WTC11 (cell line): ENCODE results near the gene PALM3. TPM values are rescaled to one million over a fixed set of nuclear protein-coding genes. Genes with fewer than 3 reads are reported as not detected.
A peak's percentile ranks its signal among the peaks of the same experiment; 100 is the strongest.

Experiments
- ATAC-seq: fragments of 200-7000 bp; cut with Tn5 transposase; 2 replicates; pipeline ENCODE4 v1.10.0; 2021; ENCODE audit warnings: mild to moderate bottlenecking, moderate library complexity
- CTCF ChIA-PET: fragments of 300-600 bp; sonication (Branson Sonifier 250); formaldehyde crosslinking; loops from one replicate; lab custom pipeline; 2021; ENCODE audit warnings: antibody characterized with exemption; lab: Charles Lee
- POLR2A ChIA-PET: fragments of 350-600 bp; sonication (Branson Sonifier 250); formaldehyde crosslinking; loops from one replicate; lab custom pipeline; 2021; ENCODE audit warnings: antibody characterized with exemption; lab: Charles Lee
- DNase-seq: peaks from one replicate; pipeline ENCODE4 v3.0.0; 2021; ENCODE audit warnings: low spot score
- H3K27ac Mint-ChIP-seq: 2 replicates; pipeline ENCODE4 v1.8.0; 2021; ENCODE audit warnings: mixed read lengths
- H3K27me3 Mint-ChIP-seq: 2 replicates; pipeline ENCODE4 v1.8.0; 2021; ENCODE audit warnings: low read depth, mild to moderate bottlenecking, moderate library complexity, mixed read lengths
- H3K36me3 Mint-ChIP-seq: 2 replicates; pipeline ENCODE4 v1.8.0; 2021; ENCODE audit warnings: mixed read lengths
- H3K4me1 Mint-ChIP-seq: 2 replicates; pipeline ENCODE4 v1.8.0; 2022; ENCODE audit warnings: mixed read lengths
- H3K4me3 Mint-ChIP-seq: 2 replicates; pipeline ENCODE4 v1.8.0; 2021; ENCODE audit warnings: mild to moderate bottlenecking, moderate library complexity, mixed read lengths
- H3K9me3 Mint-ChIP-seq: 2 replicates; pipeline ENCODE4 v1.8.0; 2021; ENCODE audit warnings: mixed read lengths
- ATF1 ChIP-seq: sonication (generic); formaldehyde crosslinking; IDR thresholded peaks from 2 replicates; pipeline ENCODE4 v1.8.1; 2023; ENCODE audit warnings: mild to moderate bottlenecking, moderate library complexity, missing genetic modification reagents
- ELF4 ChIP-seq: sonication (generic); formaldehyde crosslinking; IDR thresholded peaks from 2 replicates; pipeline ENCODE4 v1.8.1; 2022; ENCODE audit warnings: low read depth, mild to moderate bottlenecking, moderate library complexity, missing genetic modification reagents
- JAZF1 ChIP-seq: fragments of 250-450 bp; sonication (Bioruptor Pico); IDR thresholded peaks from 2 replicates; pipeline ENCODE4 v1.9.0; 2021; ENCODE audit warnings: moderate library complexity, mild to moderate bottlenecking, inconsistent platforms
- KAT7 ChIP-seq: sonication (generic); formaldehyde crosslinking; IDR thresholded peaks from 2 replicates; pipeline ENCODE4 v1.8.1; 2023; ENCODE audit warnings: missing genetic modification reagents, mild to moderate bottlenecking, borderline replicate concordance
- MXD4 ChIP-seq: fragments of 250-450 bp; sonication (Bioruptor Pico); IDR thresholded peaks from 2 replicates; pipeline ENCODE4 v1.8.0; 2021; ENCODE audit warnings: mild to moderate bottlenecking, moderate library complexity, borderline replicate concordance
- TCF7 ChIP-seq: sonication (generic); formaldehyde crosslinking; IDR thresholded peaks from 2 replicates; pipeline ENCODE4 v1.8.0; 2022; ENCODE audit warnings: mild to moderate bottlenecking, low read depth, missing genetic modification reagents, moderate library complexity
- TP53 ChIP-seq: sonication (generic); formaldehyde crosslinking; IDR thresholded peaks from 2 replicates; pipeline ENCODE4 v1.8.1; 2023; ENCODE audit warnings: mild to moderate bottlenecking, missing genetic modification reagents
- ZBTB21 ChIP-seq: sonication (generic); formaldehyde crosslinking; IDR thresholded peaks from 2 replicates; pipeline ENCODE4 v1.8.1; 2023; ENCODE audit warnings: mild to moderate bottlenecking, missing genetic modification reagents, borderline replicate concordance
- ZNF121 ChIP-seq: sonication (generic); formaldehyde crosslinking; IDR thresholded peaks from 2 replicates; pipeline ENCODE4 v1.8.0; 2023; ENCODE audit warnings: missing genetic modification reagents
- ZNF138 ChIP-seq: sonication (generic); formaldehyde crosslinking; conservative IDR thresholded peaks from 2 replicates; pipeline ENCODE4 v1.8.1; 2022; ENCODE audit warnings: mild to moderate bottlenecking, moderate library complexity, missing genetic modification reagents
- ZNF232 ChIP-seq: sonication (generic); formaldehyde crosslinking; IDR thresholded peaks from 2 replicates; pipeline ENCODE4 v1.8.0; 2022; ENCODE audit warnings: mild to moderate bottlenecking, missing genetic modification reagents
- ZNF416 ChIP-seq: fragments of 250-450 bp; sonication (Bioruptor Pico); IDR thresholded peaks from 2 replicates; pipeline ENCODE4 v1.9.0; 2021; ENCODE audit warnings: mild to moderate bottlenecking, inconsistent platforms
- total RNA-seq: library from RNA; stranded (reverse); gene quantifications from 3 replicates; pipeline ENCODE4 v1.2.3, GENCODE V29; 2021
- TF ChIP-seq, protein P1 (sequence below): sonication (generic); formaldehyde crosslinking; IDR thresholded peaks from 2 replicates; pipeline ENCODE4 v1.8.0; 2023; ENCODE audit warnings: missing genetic modification reagents, mild to moderate bottlenecking, borderline replicate concordance
- TF ChIP-seq, protein P2 (sequence below): sonication (generic); formaldehyde crosslinking; IDR thresholded peaks from 2 replicates; pipeline ENCODE4 v1.8.1; 2023; ENCODE audit warnings: mild to moderate bottlenecking, moderate library complexity, missing genetic modification reagents
- TF ChIP-seq, protein P3 (sequence below): fragments of 250-450 bp; sonication (Bioruptor Pico); IDR thresholded peaks from 2 replicates; pipeline ENCODE4 v2.1.2; 2022; ENCODE audit warnings: mild to moderate bottlenecking, moderate library complexity
- TF ChIP-seq, protein P4 (sequence below): sonication (generic); formaldehyde crosslinking; IDR thresholded peaks from 2 replicates; pipeline ENCODE4 v1.8.0; 2022; ENCODE audit warnings: missing genetic modification reagents
- TF ChIP-seq, protein P5 (sequence below): fragments of 250-450 bp; sonication (Bioruptor Pico); IDR thresholded peaks from 2 replicates; pipeline ENCODE4 v1.9.0; 2021; ENCODE audit warnings: mild to moderate bottlenecking
- TF ChIP-seq, protein P6 (sequence below): sonication (generic); formaldehyde crosslinking; IDR thresholded peaks from 2 replicates; pipeline ENCODE4 v1.8.1; 2023; ENCODE audit warnings: mild to moderate bottlenecking, missing genetic modification reagents
- TF ChIP-seq, protein P7 (sequence below): fragments of 200-600 bp; IDR thresholded peaks from 2 replicates; pipeline ENCODE4 v1.8.0; 2022; ENCODE audit warnings: antibody characterized with exemption

PALM3 gene
- total RNA-seq, 1 experiment from 2014 or later: 31.1 TPM

DNA sequence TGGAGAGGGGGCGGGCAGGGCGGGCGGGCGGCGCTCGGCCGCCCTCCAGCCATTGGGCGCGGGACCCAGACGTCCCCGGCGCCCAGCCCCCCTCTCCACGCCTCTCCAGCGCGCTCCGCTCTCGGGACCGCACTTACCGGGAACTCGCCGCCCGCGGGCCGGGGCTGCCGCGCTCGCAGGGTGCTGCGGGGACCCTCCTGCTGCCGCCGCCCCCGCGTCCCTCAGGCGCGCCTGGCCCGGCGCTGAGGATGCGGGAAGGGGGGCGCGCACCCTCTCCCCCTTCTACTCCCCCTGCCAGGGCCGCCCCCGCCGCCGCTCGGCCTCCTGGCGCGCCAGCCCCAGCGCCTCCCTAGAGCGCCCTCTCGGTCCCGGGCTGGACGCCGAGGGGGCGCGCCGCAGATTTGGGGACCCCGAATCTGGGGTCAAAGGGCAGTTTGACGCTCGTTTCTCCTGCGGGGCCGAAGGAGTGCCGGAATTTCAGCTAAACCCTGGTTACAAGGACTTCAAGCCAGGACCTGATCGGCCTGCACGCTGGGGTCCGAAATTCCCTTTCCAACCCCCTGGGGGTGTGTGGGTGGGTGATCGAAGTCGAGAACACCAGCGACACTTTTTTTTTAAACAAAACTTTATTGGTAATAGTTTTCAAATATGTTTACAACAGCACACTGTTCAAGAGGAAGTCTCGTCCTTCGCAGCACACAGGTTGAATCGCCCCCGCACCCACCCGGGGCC is 29.4 kb upstream of the PALM3 start:
- peak overlapping the region; percentile 94; the same call in 1 of the 2 replicates for H3K27ac Mint-ChIP-seq
- POLR2A ChIA-PET: interaction anchor here (0.6 to 1.1 kb wide), 2 partner anchors 13 to 46 kb away, joined by 3 read pairs; no protein-coding TSS in a partner anchor
- no peak for TF ChIP-seq ZNF121
- TF ChIP-seq, protein P1, sequence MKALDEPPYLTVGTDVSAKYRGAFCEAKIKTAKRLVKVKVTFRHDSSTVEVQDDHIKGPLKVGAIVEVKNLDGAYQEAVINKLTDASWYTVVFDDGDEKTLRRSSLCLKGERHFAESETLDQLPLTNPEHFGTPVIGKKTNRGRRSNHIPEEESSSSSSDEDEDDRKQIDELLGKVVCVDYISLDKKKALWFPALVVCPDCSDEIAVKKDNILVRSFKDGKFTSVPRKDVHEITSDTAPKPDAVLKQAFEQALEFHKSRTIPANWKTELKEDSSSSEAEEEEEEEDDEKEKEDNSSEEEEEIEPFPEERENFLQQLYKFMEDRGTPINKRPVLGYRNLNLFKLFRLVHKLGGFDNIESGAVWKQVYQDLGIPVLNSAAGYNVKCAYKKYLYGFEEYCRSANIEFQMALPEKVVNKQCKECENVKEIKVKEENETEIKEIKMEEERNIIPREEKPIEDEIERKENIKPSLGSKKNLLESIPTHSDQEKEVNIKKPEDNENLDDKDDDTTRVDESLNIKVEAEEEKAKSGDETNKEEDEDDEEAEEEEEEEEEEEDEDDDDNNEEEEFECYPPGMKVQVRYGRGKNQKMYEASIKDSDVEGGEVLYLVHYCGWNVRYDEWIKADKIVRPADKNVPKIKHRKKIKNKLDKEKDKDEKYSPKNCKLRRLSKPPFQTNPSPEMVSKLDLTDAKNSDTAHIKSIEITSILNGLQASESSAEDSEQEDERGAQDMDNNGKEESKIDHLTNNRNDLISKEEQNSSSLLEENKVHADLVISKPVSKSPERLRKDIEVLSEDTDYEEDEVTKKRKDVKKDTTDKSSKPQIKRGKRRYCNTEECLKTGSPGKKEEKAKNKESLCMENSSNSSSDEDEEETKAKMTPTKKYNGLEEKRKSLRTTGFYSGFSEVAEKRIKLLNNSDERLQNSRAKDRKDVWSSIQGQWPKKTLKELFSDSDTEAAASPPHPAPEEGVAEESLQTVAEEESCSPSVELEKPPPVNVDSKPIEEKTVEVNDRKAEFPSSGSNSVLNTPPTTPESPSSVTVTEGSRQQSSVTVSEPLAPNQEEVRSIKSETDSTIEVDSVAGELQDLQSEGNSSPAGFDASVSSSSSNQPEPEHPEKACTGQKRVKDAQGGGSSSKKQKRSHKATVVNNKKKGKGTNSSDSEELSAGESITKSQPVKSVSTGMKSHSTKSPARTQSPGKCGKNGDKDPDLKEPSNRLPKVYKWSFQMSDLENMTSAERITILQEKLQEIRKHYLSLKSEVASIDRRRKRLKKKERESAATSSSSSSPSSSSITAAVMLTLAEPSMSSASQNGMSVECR (CRISPR knock-in tag): no peak
- TF ChIP-seq ZNF138 (CRISPR knock-in tag): no peak
- no peak for TF ChIP-seq ATF1 (CRISPR knock-in tag)
- TF ChIP-seq, protein P2, sequence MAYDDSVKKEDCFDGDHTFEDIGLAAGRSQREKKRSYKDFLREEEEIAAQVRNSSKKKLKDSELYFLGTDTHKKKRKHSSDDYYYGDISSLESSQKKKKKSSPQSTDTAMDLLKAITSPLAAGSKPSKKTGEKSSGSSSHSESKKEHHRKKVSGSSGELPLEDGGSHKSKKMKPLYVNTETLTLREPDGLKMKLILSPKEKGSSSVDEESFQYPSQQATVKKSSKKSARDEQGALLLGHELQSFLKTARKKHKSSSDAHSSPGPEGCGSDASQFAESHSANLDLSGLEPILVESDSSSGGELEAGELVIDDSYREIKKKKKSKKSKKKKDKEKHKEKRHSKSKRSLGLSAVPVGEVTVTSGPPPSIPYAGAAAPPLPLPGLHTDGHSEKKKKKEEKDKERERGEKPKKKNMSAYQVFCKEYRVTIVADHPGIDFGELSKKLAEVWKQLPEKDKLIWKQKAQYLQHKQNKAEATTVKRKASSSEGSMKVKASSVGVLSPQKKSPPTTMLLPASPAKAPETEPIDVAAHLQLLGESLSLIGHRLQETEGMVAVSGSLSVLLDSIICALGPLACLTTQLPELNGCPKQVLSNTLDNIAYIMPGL (CRISPR knock-in tag): peak; percentile 38; the same call in 1 of the 2 replicates
- no peak for TF ChIP-seq ZNF232 (CRISPR knock-in tag)
- TF ChIP-seq, protein P3, sequence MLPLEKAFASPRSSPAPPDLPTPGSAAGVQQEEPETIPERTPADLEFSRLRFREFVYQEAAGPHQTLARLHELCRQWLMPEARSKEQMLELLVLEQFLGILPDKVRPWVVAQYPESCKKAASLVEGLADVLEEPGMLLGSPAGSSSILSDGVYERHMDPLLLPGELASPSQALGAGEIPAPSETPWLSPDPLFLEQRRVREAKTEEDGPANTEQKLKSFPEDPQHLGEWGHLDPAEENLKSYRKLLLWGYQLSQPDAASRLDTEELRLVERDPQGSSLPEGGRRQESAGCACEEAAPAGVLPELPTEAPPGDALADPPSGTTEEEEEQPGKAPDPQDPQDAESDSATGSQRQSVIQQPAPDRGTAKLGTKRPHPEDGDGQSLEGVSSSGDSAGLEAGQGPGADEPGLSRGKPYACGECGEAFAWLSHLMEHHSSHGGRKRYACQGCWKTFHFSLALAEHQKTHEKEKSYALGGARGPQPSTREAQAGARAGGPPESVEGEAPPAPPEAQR: no peak
- TF ChIP-seq, protein P4, sequence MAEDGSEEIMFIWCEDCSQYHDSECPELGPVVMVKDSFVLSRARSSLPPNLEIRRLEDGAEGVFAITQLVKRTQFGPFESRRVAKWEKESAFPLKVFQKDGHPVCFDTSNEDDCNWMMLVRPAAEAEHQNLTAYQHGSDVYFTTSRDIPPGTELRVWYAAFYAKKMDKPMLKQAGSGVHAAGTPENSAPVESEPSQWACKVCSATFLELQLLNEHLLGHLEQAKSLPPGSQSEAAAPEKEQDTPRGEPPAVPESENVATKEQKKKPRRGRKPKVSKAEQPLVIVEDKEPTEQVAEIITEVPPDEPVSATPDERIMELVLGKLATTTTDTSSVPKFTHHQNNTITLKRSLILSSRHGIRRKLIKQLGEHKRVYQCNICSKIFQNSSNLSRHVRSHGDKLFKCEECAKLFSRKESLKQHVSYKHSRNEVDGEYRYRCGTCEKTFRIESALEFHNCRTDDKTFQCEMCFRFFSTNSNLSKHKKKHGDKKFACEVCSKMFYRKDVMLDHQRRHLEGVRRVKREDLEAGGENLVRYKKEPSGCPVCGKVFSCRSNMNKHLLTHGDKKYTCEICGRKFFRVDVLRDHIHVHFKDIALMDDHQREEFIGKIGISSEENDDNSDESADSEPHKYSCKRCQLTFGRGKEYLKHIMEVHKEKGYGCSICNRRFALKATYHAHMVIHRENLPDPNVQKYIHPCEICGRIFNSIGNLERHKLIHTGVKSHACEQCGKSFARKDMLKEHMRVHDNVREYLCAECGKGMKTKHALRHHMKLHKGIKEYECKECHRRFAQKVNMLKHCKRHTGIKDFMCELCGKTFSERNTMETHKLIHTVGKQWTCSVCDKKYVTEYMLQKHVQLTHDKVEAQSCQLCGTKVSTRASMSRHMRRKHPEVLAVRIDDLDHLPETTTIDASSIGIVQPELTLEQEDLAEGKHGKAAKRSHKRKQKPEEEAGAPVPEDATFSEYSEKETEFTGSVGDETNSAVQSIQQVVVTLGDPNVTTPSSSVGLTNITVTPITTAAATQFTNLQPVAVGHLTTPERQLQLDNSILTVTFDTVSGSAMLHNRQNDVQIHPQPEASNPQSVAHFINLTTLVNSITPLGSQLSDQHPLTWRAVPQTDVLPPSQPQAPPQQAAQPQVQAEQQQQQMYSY (CRISPR knock-in tag): no peak
- no peak for TF ChIP-seq ZNF416 (CRISPR knock-in tag)
- TF ChIP-seq, protein P5, sequence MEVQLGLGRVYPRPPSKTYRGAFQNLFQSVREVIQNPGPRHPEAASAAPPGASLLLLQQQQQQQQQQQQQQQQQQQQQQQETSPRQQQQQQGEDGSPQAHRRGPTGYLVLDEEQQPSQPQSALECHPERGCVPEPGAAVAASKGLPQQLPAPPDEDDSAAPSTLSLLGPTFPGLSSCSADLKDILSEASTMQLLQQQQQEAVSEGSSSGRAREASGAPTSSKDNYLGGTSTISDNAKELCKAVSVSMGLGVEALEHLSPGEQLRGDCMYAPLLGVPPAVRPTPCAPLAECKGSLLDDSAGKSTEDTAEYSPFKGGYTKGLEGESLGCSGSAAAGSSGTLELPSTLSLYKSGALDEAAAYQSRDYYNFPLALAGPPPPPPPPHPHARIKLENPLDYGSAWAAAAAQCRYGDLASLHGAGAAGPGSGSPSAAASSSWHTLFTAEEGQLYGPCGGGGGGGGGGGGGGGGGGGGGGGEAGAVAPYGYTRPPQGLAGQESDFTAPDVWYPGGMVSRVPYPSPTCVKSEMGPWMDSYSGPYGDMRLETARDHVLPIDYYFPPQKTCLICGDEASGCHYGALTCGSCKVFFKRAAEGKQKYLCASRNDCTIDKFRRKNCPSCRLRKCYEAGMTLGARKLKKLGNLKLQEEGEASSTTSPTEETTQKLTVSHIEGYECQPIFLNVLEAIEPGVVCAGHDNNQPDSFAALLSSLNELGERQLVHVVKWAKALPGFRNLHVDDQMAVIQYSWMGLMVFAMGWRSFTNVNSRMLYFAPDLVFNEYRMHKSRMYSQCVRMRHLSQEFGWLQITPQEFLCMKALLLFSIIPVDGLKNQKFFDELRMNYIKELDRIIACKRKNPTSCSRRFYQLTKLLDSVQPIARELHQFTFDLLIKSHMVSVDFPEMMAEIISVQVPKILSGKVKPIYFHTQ (CRISPR knock-in tag): no peak
- TF ChIP-seq KAT7 (CRISPR knock-in tag): no peak
- TF ChIP-seq, protein P6, sequence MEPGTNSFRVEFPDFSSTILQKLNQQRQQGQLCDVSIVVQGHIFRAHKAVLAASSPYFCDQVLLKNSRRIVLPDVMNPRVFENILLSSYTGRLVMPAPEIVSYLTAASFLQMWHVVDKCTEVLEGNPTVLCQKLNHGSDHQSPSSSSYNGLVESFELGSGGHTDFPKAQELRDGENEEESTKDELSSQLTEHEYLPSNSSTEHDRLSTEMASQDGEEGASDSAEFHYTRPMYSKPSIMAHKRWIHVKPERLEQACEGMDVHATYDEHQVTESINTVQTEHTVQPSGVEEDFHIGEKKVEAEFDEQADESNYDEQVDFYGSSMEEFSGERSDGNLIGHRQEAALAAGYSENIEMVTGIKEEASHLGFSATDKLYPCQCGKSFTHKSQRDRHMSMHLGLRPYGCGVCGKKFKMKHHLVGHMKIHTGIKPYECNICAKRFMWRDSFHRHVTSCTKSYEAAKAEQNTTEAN (CRISPR knock-in tag): no peak
- TF ChIP-seq TCF7 (CRISPR knock-in tag): no peak
- no peak for TF ChIP-seq ZBTB21 (CRISPR knock-in tag)
- no peak for TF ChIP-seq JAZF1 (CRISPR knock-in tag)
- TF ChIP-seq ELF4 (CRISPR knock-in tag): no peak
- TF ChIP-seq TP53 (CRISPR knock-in tag): no peak
- TF ChIP-seq MXD4: no peak
- TF ChIP-seq, protein P7, sequence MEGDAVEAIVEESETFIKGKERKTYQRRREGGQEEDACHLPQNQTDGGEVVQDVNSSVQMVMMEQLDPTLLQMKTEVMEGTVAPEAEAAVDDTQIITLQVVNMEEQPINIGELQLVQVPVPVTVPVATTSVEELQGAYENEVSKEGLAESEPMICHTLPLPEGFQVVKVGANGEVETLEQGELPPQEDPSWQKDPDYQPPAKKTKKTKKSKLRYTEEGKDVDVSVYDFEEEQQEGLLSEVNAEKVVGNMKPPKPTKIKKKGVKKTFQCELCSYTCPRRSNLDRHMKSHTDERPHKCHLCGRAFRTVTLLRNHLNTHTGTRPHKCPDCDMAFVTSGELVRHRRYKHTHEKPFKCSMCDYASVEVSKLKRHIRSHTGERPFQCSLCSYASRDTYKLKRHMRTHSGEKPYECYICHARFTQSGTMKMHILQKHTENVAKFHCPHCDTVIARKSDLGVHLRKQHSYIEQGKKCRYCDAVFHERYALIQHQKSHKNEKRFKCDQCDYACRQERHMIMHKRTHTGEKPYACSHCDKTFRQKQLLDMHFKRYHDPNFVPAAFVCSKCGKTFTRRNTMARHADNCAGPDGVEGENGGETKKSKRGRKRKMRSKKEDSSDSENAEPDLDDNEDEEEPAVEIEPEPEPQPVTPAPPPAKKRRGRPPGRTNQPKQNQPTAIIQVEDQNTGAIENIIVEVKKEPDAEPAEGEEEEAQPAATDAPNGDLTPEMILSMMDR: no peak

More for the DNA sequence above, 29.4 kb upstream of the PALM3 start:
- Mint-ChIP-seq H3K4me3 (peak overlapping the region; percentile 95), H3K4me1 (peaks cover 13% of the 10 kb centered on the region), H3K27me3 (peaks cover 30% of the 10 kb centered on the region), H3K9me3 (peaks cover 13% of the 10 kb centered on the region), H3K36me3 (peaks cover 30% of the 10 kb centered on the region)
- DNase-seq: peak; percentile 35
- CTCF ChIA-PET: interaction anchor here (0.6 to 1.7 kb wide), 12 partner anchors 12 to 323 kb away, joined by 3 to 12 read pairs (median 4); partner anchors contain the start of genes ASF1B, IL27RA and MISP3
- ATAC-seq: peak; percentile 40
